Mesendoderm (in vitro differentiated cells): Measurements from ENCODE around the gene RHEX.

Experiments
- DNase-seq: peaks from one replicate; pipeline ENCODE4 v3.0.0; 2013
- H2AK5ac ChIP-seq: 2 replicates; pipeline ENCODE4 v1.6.1; 2013; ENCODE audit warnings: low read length, inconsistent platforms
- H2BK120ac ChIP-seq: 2 replicates; pipeline ENCODE4 v1.6.1; 2013; ENCODE audit warnings: low read depth, mild to moderate bottlenecking, low read length, moderate library complexity, mixed read lengths
- H2BK15ac ChIP-seq: replicated peaks from 2 replicates; pipeline ENCODE4 v1.6.1; 2013; ENCODE audit warnings: low read depth, mild to moderate bottlenecking, moderate library complexity
- H2BK5ac ChIP-seq: 2 replicates; pipeline ENCODE4 v1.6.1; 2013; ENCODE audit warnings: low read length, inconsistent platforms
- H3K18ac ChIP-seq: 2 replicates; pipeline ENCODE4 v1.6.1; 2013; ENCODE audit warnings: mild to moderate bottlenecking, low read length, mixed read lengths
- H3K23ac ChIP-seq: one replicate; pipeline ENCODE4 v1.6.1; 2013; ENCODE audit warnings: low read length
- H3K27ac ChIP-seq: 2 replicates; pipeline ENCODE4 v1.5.1; 2013; ENCODE audit warnings: low read depth, mild to moderate bottlenecking, inconsistent platforms, low read length, moderate library complexity
- H3K27me3 ChIP-seq: 2 replicates; pipeline ENCODE4 v1.6.1; 2013; ENCODE audit warnings: low read length, control low read depth, mild to moderate bottlenecking, inconsistent platforms; ENCODE audit not compliant: insufficient read depth, poor library complexity
- H3K36me3 ChIP-seq: 2 replicates; pipeline ENCODE4 v1.6.1; 2013; ENCODE audit warnings: low read length, inconsistent platforms; ENCODE audit not compliant: control insufficient read depth, insufficient read depth
- H3K4ac ChIP-seq: one replicate; pipeline ENCODE4 v1.6.1; 2013; ENCODE audit warnings: low read depth, mild to moderate bottlenecking, low read length, moderate library complexity
- H3K4me1 ChIP-seq: 2 replicates; pipeline ENCODE4 v1.6.1; 2013; ENCODE audit warnings: low read depth, low read length, inconsistent platforms; ENCODE audit not compliant: control insufficient read depth
- H3K4me2 ChIP-seq: 2 replicates; pipeline ENCODE4 v1.6.1; 2013; ENCODE audit warnings: low read length
- H3K4me3 ChIP-seq: 2 replicates; pipeline ENCODE4 v1.5.1; 2013; ENCODE audit warnings: mild to moderate bottlenecking, low read length
- H3K56ac ChIP-seq: one replicate; pipeline ENCODE4 v1.6.1; 2013; ENCODE audit warnings: low read length
- H3K79me1 ChIP-seq: 2 replicates; pipeline ENCODE4 v1.6.1; 2013; ENCODE audit warnings: low read length, inconsistent platforms
- H3K79me2 ChIP-seq: 2 replicates; pipeline ENCODE4 v1.6.1; 2013; ENCODE audit warnings: mild to moderate bottlenecking, low read length; ENCODE audit not compliant: control insufficient read depth, insufficient read depth
- H3K9ac ChIP-seq: 2 replicates; pipeline ENCODE4 v1.6.1; 2013; ENCODE audit warnings: low read length, inconsistent platforms
- H4K5ac ChIP-seq: one replicate; pipeline ENCODE4 v1.6.1; 2013; ENCODE audit warnings: low read length
- H4K8ac ChIP-seq: one replicate; pipeline ENCODE4 v1.6.1; 2013; ENCODE audit warnings: low read depth, mild to moderate bottlenecking, control low read depth, low read length, moderate library complexity
- WGBS: extraction: QIAGEN DNeasy Blood & Tissue Kit; methylation state at CpG from one replicate; pipeline ENCODE4 v1.1.7; 2013; ENCODE audit warnings: low lambda C conversion rate, missing lambda C conversion rate; ENCODE audit not compliant: insufficient coverage; ENCODE audit errors: extremely low coverage; 5-methylcytosine and 5-hydroxymethylcytosine counted together

Gene RHEX

DNA sequence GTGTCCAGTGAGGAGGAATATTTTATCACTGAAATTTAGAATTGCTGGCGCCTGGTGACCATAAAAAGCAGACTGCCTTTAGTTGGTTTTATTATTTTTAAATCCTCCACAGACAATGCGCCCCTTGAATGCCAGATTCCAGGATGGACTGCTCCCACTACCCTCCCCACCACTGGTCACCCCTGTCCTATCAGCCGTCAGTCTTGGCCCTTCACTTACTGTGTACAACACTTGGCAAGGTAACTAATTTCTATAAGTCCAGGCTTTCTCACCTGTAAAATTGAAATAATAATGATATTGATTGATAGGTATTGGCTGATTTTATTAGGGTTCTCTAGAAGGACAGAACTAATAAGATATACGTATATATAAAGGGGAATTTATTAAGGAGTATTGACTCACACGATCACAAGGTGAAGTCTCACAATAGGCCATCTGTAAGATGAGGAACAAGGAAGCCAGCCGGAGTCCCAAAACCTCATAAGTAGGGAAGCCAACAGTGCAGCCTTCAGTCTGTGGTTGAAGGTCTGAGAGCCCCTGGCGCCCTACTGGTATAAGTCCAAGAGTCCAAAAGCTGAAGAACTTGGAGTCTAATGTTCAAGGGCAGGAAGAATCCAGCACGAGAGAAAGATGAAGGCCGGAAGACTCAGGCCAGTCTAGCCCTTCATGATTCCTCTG, 17.8 kb downstream of the RHEX start:
- no peak for DNase-seq
- peaks cover 2% of the 10 kb centered on the region for H3K4me1 ChIP-seq
- no peak overlapping the region for H2BK15ac ChIP-seq
- no CpG with 5 or more reads among the region's 9 CpGs for WGBS
- H3K27me3 ChIP-seq = no peaks in the 10 kb centered on the region
- H2AK5ac ChIP-seq = no peak overlapping the region
- H3K79me2 ChIP-seq = no peaks in the 10 kb centered on the region
- no peak overlapping the region for H4K5ac ChIP-seq
- no peak overlapping the region for H3K4me3 ChIP-seq
- H3K79me1 ChIP-seq = no peaks in the 10 kb centered on the region
- H3K56ac ChIP-seq = no peak overlapping the region
- no peak overlapping the region for H2BK120ac ChIP-seq
- H3K36me3 ChIP-seq = no peaks in the 10 kb centered on the region
- no peak overlapping the region for H3K27ac ChIP-seq
- no peak overlapping the region for H3K9ac ChIP-seq
- no peak overlapping the region for H3K18ac ChIP-seq
- H3K4me2 ChIP-seq = no peak overlapping the region
- H4K8ac ChIP-seq = no peak overlapping the region
- no peak overlapping the region for H3K4ac ChIP-seq
- H3K23ac ChIP-seq = no peak overlapping the region
- no peak overlapping the region for H2BK5ac ChIP-seq

DNA sequence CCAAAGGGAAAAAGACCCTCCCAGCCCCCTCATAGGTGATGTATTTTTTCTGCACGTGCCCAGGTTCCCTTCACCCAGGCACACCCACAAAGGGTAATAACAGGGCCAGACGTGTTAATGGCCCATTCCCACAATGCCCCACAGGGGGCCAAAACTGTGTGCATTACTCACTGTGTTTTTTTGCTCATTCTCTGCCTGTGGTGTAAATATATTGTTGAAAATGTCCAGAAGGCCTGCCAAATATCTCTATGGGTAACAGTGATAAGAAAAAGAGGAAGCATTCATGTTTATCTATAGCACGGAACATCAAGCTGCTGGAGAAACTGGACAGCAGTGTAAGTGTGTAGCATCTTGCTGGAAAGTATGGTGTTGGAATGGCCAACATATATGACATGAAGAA, 21.9 kb downstream of the RHEX start:
- Histone ChIP-seq H3K27me3 (no peaks in the 10 kb centered on the region), H4K8ac (no peak overlapping the region), H2BK5ac (no peak overlapping the region), H3K23ac (no peak overlapping the region), H2BK120ac (no peak overlapping the region), H3K4me1 (peaks cover 3% of the 10 kb centered on the region), H3K79me1 (no peaks in the 10 kb centered on the region), H3K18ac (no peak overlapping the region), H3K4me2 (no peak overlapping the region), H2BK15ac (no peak overlapping the region), H3K9ac (no peak overlapping the region), H2AK5ac (no peak overlapping the region), H3K4me3 (no peak overlapping the region), H3K56ac (no peak overlapping the region), H3K4ac (no peak overlapping the region), H3K36me3 (no peaks in the 10 kb centered on the region), H3K79me2 (no peaks in the 10 kb centered on the region), H3K27ac (no peak overlapping the region), H4K5ac (no peak overlapping the region)
- no CpG with 5 or more reads among the region's 3 CpGs for WGBS
- no peak for DNase-seq

DNA sequence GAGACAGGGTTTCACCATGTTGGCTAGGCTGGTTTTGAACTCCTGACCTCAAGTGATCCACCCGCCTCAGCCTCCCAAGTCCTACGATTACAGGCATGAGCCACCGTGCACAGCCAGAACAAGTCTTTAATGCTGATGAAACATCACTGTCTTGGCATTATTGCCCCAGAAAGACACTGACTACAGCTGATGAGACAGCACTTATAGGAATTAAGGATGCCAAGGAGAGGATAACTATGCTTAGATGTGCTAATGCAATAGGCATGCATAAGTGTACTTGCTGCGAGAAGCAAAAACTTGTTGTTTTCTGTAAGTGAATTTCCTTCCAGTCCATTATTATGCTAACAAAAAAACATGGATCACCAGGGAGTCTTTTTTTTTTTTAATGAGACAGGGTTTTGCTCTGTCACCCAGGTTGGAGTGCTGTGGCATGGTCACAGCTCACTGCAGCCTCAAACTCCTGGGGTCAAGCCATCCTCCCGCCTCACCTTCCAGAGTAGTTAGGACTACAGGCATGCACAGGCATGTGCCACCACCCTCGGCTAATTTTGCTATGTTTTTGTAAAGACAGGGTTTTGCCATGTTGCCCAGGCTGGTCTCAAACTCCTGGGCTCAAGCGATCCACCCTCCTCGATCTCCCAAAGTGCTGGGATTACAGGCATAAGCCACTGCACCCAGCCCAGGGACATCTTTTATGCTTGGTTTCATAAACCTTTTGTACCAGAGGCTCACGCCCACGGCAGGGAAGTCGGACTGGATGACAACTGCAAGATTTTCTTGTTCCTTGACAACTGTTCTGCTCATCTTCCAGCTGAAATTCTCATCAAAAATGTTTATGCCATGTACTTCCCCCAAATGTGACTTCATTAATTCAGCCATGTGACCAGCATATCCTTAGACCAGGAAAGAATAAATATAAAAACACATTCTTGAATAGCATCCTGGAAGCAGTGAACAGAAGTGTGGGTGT, 23.1 kb downstream of the RHEX start:
- Histone ChIP-seq H3K79me2 (no peaks in the 10 kb centered on the region), H3K18ac (no peak overlapping the region), H3K4me2 (no peak overlapping the region), H3K27ac (peak overlapping the region; percentile 31), H3K79me1 (no peaks in the 10 kb centered on the region), H2AK5ac (no peak overlapping the region), H3K56ac (no peak overlapping the region), H3K23ac (no peak overlapping the region), H3K27me3 (no peaks in the 10 kb centered on the region), H4K8ac (no peak overlapping the region), H3K36me3 (no peaks in the 10 kb centered on the region), H3K9ac (no peak overlapping the region), H2BK15ac (no peak overlapping the region), H3K4me1 (peaks cover 3% of the 10 kb centered on the region), H2BK5ac (no peak overlapping the region), H3K4me3 (no peak overlapping the region), H2BK120ac (no peak overlapping the region), H4K5ac (no peak overlapping the region), H3K4ac (no peak overlapping the region)
- peak; percentile 40 for DNase-seq
- WGBS = no CpG with 5 or more reads among the region's 11 CpGs

DNA sequence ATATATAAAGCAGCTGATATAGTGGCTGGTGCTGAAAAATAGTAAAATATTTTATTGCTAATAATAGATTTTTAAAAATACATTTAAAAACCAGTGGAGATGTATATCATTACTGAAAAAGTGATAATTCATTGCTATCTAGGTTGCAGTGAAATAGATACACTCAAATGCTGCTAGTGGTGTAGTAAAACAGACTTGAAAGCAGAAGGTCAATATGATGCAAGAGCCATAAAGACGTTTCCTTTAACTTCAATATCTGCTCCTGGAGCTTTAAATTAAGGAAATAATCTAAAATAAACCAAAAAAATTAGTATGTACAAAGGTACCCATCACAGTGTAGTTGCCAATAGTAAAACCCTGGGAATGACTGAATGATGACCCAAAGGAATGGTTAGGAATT, 26.2 kb downstream of the RHEX start:
- no CpG with 5 or more reads among the region's 1 CpG for WGBS
- no peak overlapping the region for H3K18ac ChIP-seq

GRCh38 chr1:206080026-206080820, 27.2 kb downstream of the RHEX start:
- H3K4ac ChIP-seq = no peak overlapping the region
- H3K79me1 ChIP-seq = no peaks in the 10 kb centered on the region
- H3K27me3 ChIP-seq = no peaks in the 10 kb centered on the region
- H2AK5ac ChIP-seq = no peak overlapping the region
- H3K56ac ChIP-seq = no peak overlapping the region
- H3K4me1 ChIP-seq = peaks cover 2% of the 10 kb centered on the region
- no peak overlapping the region for H2BK5ac ChIP-seq
- H3K18ac ChIP-seq = peak overlapping the region; percentile 6
- WGBS = no CpG with 5 or more reads among the region's 8 CpGs
- no peak overlapping the region for H3K4me2 ChIP-seq
- H3K9ac ChIP-seq = no peak overlapping the region
- H2BK15ac ChIP-seq = no peak overlapping the region
- no peaks in the 10 kb centered on the region for H3K79me2 ChIP-seq
- H2BK120ac ChIP-seq = no peak overlapping the region
- no peak overlapping the region for H4K8ac ChIP-seq
- no peak overlapping the region for H3K4me3 ChIP-seq
- H3K27ac ChIP-seq = no peak overlapping the region
- H4K5ac ChIP-seq = no peak overlapping the region
- DNase-seq = peak; percentile 68
- H3K36me3 ChIP-seq = no peaks in the 10 kb centered on the region
- H3K23ac ChIP-seq = no peak overlapping the region

More for the DNA sequence above, 26.2 kb downstream of the RHEX start:
- Histone ChIP-seq H3K4ac (no peak overlapping the region), H3K56ac (no peak overlapping the region), H3K4me2 (no peak overlapping the region), H2AK5ac (no peak overlapping the region), H4K5ac (no peak overlapping the region), H3K4me1 (peaks cover 2% of the 10 kb centered on the region), H3K79me2 (no peaks in the 10 kb centered on the region), H3K9ac (no peak overlapping the region), H4K8ac (no peak overlapping the region), H2BK5ac (no peak overlapping the region), H3K4me3 (no peak overlapping the region), H3K36me3 (no peaks in the 10 kb centered on the region), H3K27ac (no peak overlapping the region), H3K27me3 (no peaks in the 10 kb centered on the region), H3K79me1 (no peaks in the 10 kb centered on the region), H2BK120ac (no peak overlapping the region), H2BK15ac (no peak overlapping the region), H3K23ac (no peak overlapping the region)
- DNase-seq = no peak
